WTC11 (cell line): ENCODE data around the gene MRPS34. TPM values are rescaled to one million over a fixed set of nuclear protein-coding genes. Genes with fewer than 3 reads are reported as not detected.

Experiments
- ATAC-seq: fragments of 200-7000 bp; cut with Tn5 transposase; 2 replicates; pipeline ENCODE4 v1.10.0; 2021; ENCODE audit warnings: mild to moderate bottlenecking, moderate library complexity
- CTCF ChIA-PET: fragments of 300-600 bp; sonication (Branson Sonifier 250); formaldehyde crosslinking; loops from one replicate; lab custom pipeline; 2021; ENCODE audit warnings: antibody characterized with exemption; lab: Charles Lee
- POLR2A ChIA-PET: fragments of 350-600 bp; sonication (Branson Sonifier 250); formaldehyde crosslinking; loops from one replicate; lab custom pipeline; 2021; ENCODE audit warnings: antibody characterized with exemption; lab: Charles Lee
- DNase-seq: peaks from one replicate; pipeline ENCODE4 v3.0.0; 2021; ENCODE audit warnings: low spot score
- H3K27ac Mint-ChIP-seq: 2 replicates; pipeline ENCODE4 v1.8.0; 2021; ENCODE audit warnings: mixed read lengths
- H3K27me3 Mint-ChIP-seq: 2 replicates; pipeline ENCODE4 v1.8.0; 2021; ENCODE audit warnings: low read depth, mild to moderate bottlenecking, moderate library complexity, mixed read lengths
- H3K36me3 Mint-ChIP-seq: 2 replicates; pipeline ENCODE4 v1.8.0; 2021; ENCODE audit warnings: mixed read lengths
- H3K4me1 Mint-ChIP-seq: 2 replicates; pipeline ENCODE4 v1.8.0; 2022; ENCODE audit warnings: mixed read lengths
- H3K4me3 Mint-ChIP-seq: 2 replicates; pipeline ENCODE4 v1.8.0; 2021; ENCODE audit warnings: mild to moderate bottlenecking, moderate library complexity, mixed read lengths
- H3K9me3 Mint-ChIP-seq: 2 replicates; pipeline ENCODE4 v1.8.0; 2021; ENCODE audit warnings: mixed read lengths
- AR ChIP-seq: fragments of 250-450 bp; sonication (Bioruptor Pico); IDR thresholded peaks from 2 replicates; pipeline ENCODE4 v1.9.0; 2021; ENCODE audit warnings: mild to moderate bottlenecking
- CDX4 ChIP-seq: fragments of 250-450 bp; sonication (Bioruptor Pico); IDR thresholded peaks from 2 replicates; pipeline ENCODE4 v1.9.0; 2021; ENCODE audit warnings: moderate library complexity, mild to moderate bottlenecking, inconsistent platforms, borderline replicate concordance
- FOXK1 ChIP-seq: sonication (generic); formaldehyde crosslinking; IDR thresholded peaks from 2 replicates; pipeline ENCODE4 v1.8.0; 2022; ENCODE audit warnings: mild to moderate bottlenecking, moderate library complexity, missing genetic modification reagents
- HMGA2 ChIP-seq: fragments of 250-450 bp; sonication (Bioruptor Pico); IDR thresholded peaks from 2 replicates; pipeline ENCODE4 v1.4.0; 2021; ENCODE audit warnings: mild to moderate bottlenecking, moderate library complexity
- HMGXB4 ChIP-seq: sonication (generic); formaldehyde crosslinking; IDR thresholded peaks from 2 replicates; pipeline ENCODE4 v1.8.1; 2023; ENCODE audit warnings: mild to moderate bottlenecking, moderate library complexity, missing genetic modification reagents
- NFYB ChIP-seq: sonication (generic); formaldehyde crosslinking; conservative IDR thresholded peaks from 2 replicates; pipeline ENCODE4 v1.8.0; 2022; ENCODE audit warnings: low read depth, missing genetic modification reagents
- NR1H2 ChIP-seq: sonication (generic); formaldehyde crosslinking; IDR thresholded peaks from 2 replicates; pipeline ENCODE4 v1.9.0; 2021; ENCODE audit warnings: mild to moderate bottlenecking, moderate library complexity, missing genetic modification reagents
- OVOL2 ChIP-seq: fragments of 250-450 bp; sonication (Bioruptor Pico); IDR thresholded peaks from 2 replicates; pipeline ENCODE4 v1.9.0; 2021; ENCODE audit warnings: mild to moderate bottlenecking, borderline replicate concordance
- TCF7 ChIP-seq: sonication (generic); formaldehyde crosslinking; IDR thresholded peaks from 2 replicates; pipeline ENCODE4 v1.8.0; 2022; ENCODE audit warnings: mild to moderate bottlenecking, low read depth, missing genetic modification reagents, moderate library complexity
- TP53 ChIP-seq: sonication (generic); formaldehyde crosslinking; IDR thresholded peaks from 2 replicates; pipeline ENCODE4 v1.8.1; 2023; ENCODE audit warnings: mild to moderate bottlenecking, missing genetic modification reagents
- ZNF281 ChIP-seq: sonication (generic); formaldehyde crosslinking; IDR thresholded peaks from 2 replicates; pipeline ENCODE4 v1.8.0; 2023; ENCODE audit warnings: mild to moderate bottlenecking, missing genetic modification reagents
- ZNF396 ChIP-seq: fragments of 250-450 bp; sonication (Bioruptor Pico); IDR thresholded peaks from 2 replicates; pipeline ENCODE4 v1.8.0; 2021; ENCODE audit warnings: mild to moderate bottlenecking, moderate library complexity, borderline replicate concordance
- ZSCAN18 ChIP-seq: fragments of 250-450 bp; sonication (Bioruptor Pico); IDR thresholded peaks from 2 replicates; pipeline ENCODE4 v2.1.2; 2022; ENCODE audit warnings: mild to moderate bottlenecking, moderate library complexity
- total RNA-seq: library from RNA; stranded (reverse); gene quantifications from 3 replicates; pipeline ENCODE4 v1.2.3, GENCODE V29; 2021
- TF ChIP-seq, protein P1 (sequence below): sonication (generic); formaldehyde crosslinking; IDR thresholded peaks from 2 replicates; pipeline ENCODE4 v1.8.0; 2023; ENCODE audit warnings: missing genetic modification reagents
- TF ChIP-seq, protein P2 (sequence below): fragments of 200-600 bp; IDR thresholded peaks from 2 replicates; pipeline ENCODE4 v1.8.0; 2022; ENCODE audit warnings: antibody characterized with exemption
- TF ChIP-seq, protein P3 (sequence below): sonication (generic); formaldehyde crosslinking; IDR thresholded peaks from 2 replicates; pipeline ENCODE4 v1.8.1; 2023; ENCODE audit warnings: mild to moderate bottlenecking, missing genetic modification reagents, moderate library complexity

Gene MRPS34
- total RNA-seq, 1 experiment from 2014 or later = 258 TPM

GRCh38 chr16:1765826-1766225 is 7.1 kb downstream of the MRPS34 start:
- ATAC-seq (no peak), DNase-seq (no peak)
- H3K36me3 Mint-ChIP-seq = no peaks in the 10 kb centered on the region; the same call in 1 of the 2 replicates
- ChIA-PET POLR2A (interaction anchor here (1.0 kb wide), 1 partner anchor 345 kb away, joined by 3 read pairs; the partner anchor contains the start of gene UQCC4), CTCF (interaction anchor here (2.5 kb wide), 1 partner anchor 17 kb away, joined by 17 read pairs; the partner anchor contains the start of genes NUBP2 and SPSB3)
- no peaks in the 10 kb centered on the region for H3K27me3 Mint-ChIP-seq
- TF ChIP-seq CDX4 = no peak
- no peak for TF ChIP-seq HMGA2 (CRISPR knock-in tag)
- TF ChIP-seq TCF7 (CRISPR knock-in tag) = no peak
- no peak for TF ChIP-seq ZNF396 (CRISPR knock-in tag)
- TF ChIP-seq FOXK1 (CRISPR knock-in tag) = no peak
- no peak for TF ChIP-seq TP53
- TF ChIP-seq, protein P1, sequence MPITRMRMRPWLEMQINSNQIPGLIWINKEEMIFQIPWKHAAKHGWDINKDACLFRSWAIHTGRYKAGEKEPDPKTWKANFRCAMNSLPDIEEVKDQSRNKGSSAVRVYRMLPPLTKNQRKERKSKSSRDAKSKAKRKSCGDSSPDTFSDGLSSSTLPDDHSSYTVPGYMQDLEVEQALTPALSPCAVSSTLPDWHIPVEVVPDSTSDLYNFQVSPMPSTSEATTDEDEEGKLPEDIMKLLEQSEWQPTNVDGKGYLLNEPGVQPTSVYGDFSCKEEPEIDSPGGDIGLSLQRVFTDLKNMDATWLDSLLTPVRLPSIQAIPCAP = no peak
- TF ChIP-seq NR1H2 (CRISPR knock-in tag) = no peak
- TF ChIP-seq HMGXB4 (CRISPR knock-in tag) = no peak
- TF ChIP-seq, protein P2, sequence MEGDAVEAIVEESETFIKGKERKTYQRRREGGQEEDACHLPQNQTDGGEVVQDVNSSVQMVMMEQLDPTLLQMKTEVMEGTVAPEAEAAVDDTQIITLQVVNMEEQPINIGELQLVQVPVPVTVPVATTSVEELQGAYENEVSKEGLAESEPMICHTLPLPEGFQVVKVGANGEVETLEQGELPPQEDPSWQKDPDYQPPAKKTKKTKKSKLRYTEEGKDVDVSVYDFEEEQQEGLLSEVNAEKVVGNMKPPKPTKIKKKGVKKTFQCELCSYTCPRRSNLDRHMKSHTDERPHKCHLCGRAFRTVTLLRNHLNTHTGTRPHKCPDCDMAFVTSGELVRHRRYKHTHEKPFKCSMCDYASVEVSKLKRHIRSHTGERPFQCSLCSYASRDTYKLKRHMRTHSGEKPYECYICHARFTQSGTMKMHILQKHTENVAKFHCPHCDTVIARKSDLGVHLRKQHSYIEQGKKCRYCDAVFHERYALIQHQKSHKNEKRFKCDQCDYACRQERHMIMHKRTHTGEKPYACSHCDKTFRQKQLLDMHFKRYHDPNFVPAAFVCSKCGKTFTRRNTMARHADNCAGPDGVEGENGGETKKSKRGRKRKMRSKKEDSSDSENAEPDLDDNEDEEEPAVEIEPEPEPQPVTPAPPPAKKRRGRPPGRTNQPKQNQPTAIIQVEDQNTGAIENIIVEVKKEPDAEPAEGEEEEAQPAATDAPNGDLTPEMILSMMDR = no peak
- no peak for TF ChIP-seq ZNF281 (CRISPR knock-in tag)
- TF ChIP-seq AR (CRISPR knock-in tag) = no peak
- no peak for TF ChIP-seq OVOL2
- no peak overlapping the region for H3K4me3 Mint-ChIP-seq
- peaks cover 4% of the 10 kb centered on the region for H3K4me1 Mint-ChIP-seq
- no peaks in the 10 kb centered on the region for H3K9me3 Mint-ChIP-seq
- H3K27ac Mint-ChIP-seq = no peak overlapping the region

DNA sequence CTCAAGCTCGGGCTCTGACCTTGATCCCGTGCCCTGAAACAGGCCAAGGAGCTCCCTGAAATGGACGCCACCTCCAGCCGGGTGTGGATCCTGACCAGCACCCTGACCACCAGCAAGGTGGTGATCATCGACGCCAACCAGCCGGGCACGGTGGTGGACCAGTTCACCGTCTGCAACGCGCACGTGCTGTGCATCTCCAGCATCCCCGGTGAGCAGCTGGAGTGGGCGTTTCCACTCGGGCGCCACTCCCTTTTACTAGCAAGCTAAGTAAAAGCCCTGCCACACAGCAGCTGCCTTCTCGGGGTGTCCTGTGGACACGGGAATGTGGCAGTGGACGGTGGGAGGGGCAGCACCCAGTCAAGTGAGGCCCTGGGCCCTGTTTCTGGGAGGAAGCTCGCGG is 8.0 kb downstream of the MRPS34 start:
- Mint-ChIP-seq H3K36me3 (no peaks in the 10 kb centered on the region; the same call in 1 of the 2 replicates), H3K9me3 (no peaks in the 10 kb centered on the region), H3K4me3 (no peak overlapping the region), H3K27ac (no peak overlapping the region), H3K4me1 (peaks cover under 1% of the 10 kb centered on the region; the same call in 1 of the 2 replicates), H3K27me3 (no peaks in the 10 kb centered on the region)
- ATAC-seq (no peak), DNase-seq (no peak)
- POLR2A ChIA-PET = interaction anchor here (1.0 to 1.9 kb wide), 3 partner anchors 8 to 344 kb away, joined by 3 to 7 read pairs (median 4); partner anchors contain the start of genes EME2, MRPS34, NUBP2 and SPSB3
- TF ChIP-seq, protein P3, sequence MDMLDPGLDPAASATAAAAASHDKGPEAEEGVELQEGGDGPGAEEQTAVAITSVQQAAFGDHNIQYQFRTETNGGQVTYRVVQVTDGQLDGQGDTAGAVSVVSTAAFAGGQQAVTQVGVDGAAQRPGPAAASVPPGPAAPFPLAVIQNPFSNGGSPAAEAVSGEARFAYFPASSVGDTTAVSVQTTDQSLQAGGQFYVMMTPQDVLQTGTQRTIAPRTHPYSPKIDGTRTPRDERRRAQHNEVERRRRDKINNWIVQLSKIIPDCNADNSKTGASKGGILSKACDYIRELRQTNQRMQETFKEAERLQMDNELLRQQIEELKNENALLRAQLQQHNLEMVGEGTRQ (CRISPR knock-in tag) = no peak
- TF ChIP-seq NFYB (CRISPR knock-in tag) (no peak), ZSCAN18 (CRISPR knock-in tag) (no peak)
- CTCF ChIA-PET = interaction anchor here (0.8 to 2.5 kb wide), 7 partner anchors 17 to 271 kb away, joined by 3 to 17 read pairs (median 5); partner anchors contain the start of genes JPT2, MAPK8IP3, NUBP2 and SPSB3
